Upper lobe of right lung (tissue), 1 donor: ENCODE measurements around the gene LANCL3. TPM values are rescaled to one million over a fixed set of nuclear protein-coding genes. Genes with fewer than 3 reads are reported as not detected.
"Not testable (repeated sequence)": the region's sequence is repeated elsewhere in the genome, so short reads cannot be mapped to it uniquely, and the experiment has no call there.

Experiments
- ATAC-seq: fragments of 200-7000 bp; cut with Tn5 transposase; one replicate; pipeline ENCODE4 v1.9.1; 2020; ENCODE audit warnings: mild to moderate bottlenecking, moderate library complexity
- DNase-seq: peaks from one replicate; pipeline ENCODE4 v3.0.0-alpha.2; 2020
- H3K27ac ChIP-seq: fragments of 200-600 bp; one replicate; pipeline ENCODE4 v1.8.0; 2022
- H3K27me3 ChIP-seq: fragments of 200-600 bp; one replicate; pipeline ENCODE4 v1.8.0; 2022; ENCODE audit warnings: mild to moderate bottlenecking
- H3K36me3 ChIP-seq: fragments of 200-600 bp; one replicate; pipeline ENCODE4 v1.8.0; 2022
- H3K4me1 ChIP-seq: fragments of 200-600 bp; one replicate; pipeline ENCODE4 v1.8.0; 2022
- H3K4me3 ChIP-seq: fragments of 200-600 bp; one replicate; pipeline ENCODE4 v1.8.0; 2022; ENCODE audit warnings: mild to moderate bottlenecking
- H3K9me3 ChIP-seq: fragments of 200-600 bp; one replicate; pipeline ENCODE4 v1.8.0; 2022
- intact Hi-C: fragments of 100-400 bp; cut with DNase I; formaldehyde crosslinking; loops from one replicate; pipeline ENCODE4 v1.11.0; 2022
- total RNA-seq: library from RNA; stranded (reverse); fragmentation: NEBNext Ultra II Directional; extraction: Animal tissue kit (Norgen Biotek cat#: 25700); gene quantifications from one replicate; pipeline ENCODE4 v1.2.1, GENCODE V29; 2021
- TF ChIP-seq, protein P1 (sequence below): fragments of 200-600 bp; IDR thresholded peaks from one replicate; pipeline ENCODE4 v1.8.0; 2022; ENCODE audit warnings: antibody characterized with exemption
- donor health status: DM: no; HTN: yes; CAD: no; lungs with severe emphysema.

Gene LANCL3
- total RNA-seq, 1 donor from 2014 or later, result 1.4 TPM

DNA sequence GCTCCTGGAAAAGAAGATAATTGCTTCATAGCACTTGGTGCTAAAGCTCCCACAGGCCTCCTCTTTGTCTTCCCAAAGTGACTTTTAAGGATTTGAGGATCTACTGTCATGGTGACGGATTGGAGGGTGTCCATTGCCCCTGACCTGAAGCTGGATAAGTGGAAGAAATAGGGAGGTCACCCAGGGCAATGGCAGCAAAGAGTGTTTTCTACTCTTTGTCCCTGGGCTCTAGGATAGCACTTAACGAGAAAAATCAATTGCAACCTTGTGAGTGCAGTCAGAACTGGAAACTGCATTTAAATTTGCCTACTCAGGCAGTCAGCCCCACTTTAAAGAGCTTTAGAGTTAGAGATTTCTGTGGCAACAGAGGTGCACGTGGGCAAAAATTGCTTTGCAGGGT, 70.4 kb downstream of the LANCL3 start:
- ATAC-seq (no peak), DNase-seq (no peak)
- Histone ChIP-seq H3K4me3 (no peak overlapping the region), H3K27ac (no peak overlapping the region), H3K4me1 (no peaks in the 10 kb centered on the region), H3K27me3 (no peaks in the 10 kb centered on the region), H3K36me3 (no peaks in the 10 kb centered on the region), H3K9me3 (no peaks in the 10 kb centered on the region)
- intact Hi-C loops, result no loop called here
- TF ChIP-seq, protein P1, sequence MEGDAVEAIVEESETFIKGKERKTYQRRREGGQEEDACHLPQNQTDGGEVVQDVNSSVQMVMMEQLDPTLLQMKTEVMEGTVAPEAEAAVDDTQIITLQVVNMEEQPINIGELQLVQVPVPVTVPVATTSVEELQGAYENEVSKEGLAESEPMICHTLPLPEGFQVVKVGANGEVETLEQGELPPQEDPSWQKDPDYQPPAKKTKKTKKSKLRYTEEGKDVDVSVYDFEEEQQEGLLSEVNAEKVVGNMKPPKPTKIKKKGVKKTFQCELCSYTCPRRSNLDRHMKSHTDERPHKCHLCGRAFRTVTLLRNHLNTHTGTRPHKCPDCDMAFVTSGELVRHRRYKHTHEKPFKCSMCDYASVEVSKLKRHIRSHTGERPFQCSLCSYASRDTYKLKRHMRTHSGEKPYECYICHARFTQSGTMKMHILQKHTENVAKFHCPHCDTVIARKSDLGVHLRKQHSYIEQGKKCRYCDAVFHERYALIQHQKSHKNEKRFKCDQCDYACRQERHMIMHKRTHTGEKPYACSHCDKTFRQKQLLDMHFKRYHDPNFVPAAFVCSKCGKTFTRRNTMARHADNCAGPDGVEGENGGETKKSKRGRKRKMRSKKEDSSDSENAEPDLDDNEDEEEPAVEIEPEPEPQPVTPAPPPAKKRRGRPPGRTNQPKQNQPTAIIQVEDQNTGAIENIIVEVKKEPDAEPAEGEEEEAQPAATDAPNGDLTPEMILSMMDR, result no peak

DNA sequence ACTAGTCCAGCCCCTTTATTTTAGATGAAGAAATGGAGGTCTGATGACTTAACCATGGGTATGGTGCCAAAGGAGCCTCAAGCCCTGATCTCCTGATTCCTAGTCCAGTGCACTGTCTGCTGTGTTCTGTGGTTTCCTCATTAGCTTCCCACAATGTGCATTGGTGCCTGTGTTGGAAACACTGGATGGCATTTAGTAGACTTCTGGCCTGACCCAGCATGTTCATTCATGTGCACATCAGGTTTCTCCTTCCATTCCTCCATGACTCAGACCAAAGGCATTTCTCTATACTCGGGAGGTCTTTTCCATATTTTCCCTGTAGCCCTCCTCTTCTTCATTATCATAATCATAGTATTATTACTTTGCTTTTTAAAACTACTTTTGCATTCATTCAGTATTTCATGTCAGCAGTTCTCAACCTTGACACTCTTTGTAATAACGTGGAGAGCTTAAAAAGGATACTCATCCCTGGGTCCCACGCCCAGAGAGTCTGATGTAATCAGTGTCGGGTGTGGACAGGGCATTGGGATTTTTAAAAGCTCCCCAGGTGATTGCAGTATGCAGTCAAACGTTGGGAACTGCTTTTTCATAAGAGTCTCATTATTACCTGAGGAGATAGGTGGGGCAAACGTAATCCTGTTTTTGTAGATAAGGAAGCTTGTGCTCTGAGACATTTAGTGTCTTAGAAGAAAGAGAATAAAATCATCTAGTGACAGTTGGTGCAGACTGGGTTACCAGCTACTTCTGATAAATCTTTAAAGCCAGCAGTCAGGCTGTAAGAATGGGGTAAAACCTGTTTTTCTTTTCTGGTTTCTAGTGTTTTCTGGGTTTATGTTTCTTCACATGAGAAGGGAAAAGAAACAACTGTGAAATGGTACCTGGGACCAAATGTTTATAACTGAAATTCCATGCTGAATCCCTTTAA, 73.2 kb downstream of the LANCL3 start:
- no peak overlapping the region for H3K27ac ChIP-seq
- ATAC-seq, result no peak

DNA sequence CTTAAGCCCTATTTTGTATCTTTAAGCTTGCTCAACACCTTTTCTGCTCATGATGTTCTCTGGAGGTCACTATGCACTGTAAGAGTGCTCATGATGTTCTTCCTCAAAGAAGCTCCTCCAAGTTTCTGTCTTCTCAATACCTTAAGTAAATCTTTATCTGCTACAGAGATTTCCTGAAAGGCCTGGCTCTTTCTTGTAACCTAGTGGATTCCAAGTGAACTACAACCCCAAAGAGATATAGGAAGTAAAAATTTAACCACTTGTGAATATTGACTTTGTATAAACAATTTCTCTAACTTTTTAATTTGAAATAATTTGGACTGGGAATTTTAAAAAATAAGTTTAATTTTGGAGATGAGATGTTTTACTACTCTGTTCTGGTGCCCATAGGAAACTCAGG, 74.8 kb downstream of the LANCL3 start:
- intact Hi-C loops, result no loop called here
- Histone ChIP-seq H3K4me3 (no peak overlapping the region), H3K36me3 (no peaks in the 10 kb centered on the region), H3K27me3 (no peaks in the 10 kb centered on the region), H3K27ac (no peak overlapping the region), H3K9me3 (no peaks in the 10 kb centered on the region), H3K4me1 (no peaks in the 10 kb centered on the region)
- TF ChIP-seq, protein P1, result no peak
- no peak for ATAC-seq
- no peak for DNase-seq

More for the DNA sequence above, 73.2 kb downstream of the LANCL3 start:
- Histone ChIP-seq H3K4me3 (no peak overlapping the region), H3K27me3 (no peaks in the 10 kb centered on the region), H3K36me3 (no peaks in the 10 kb centered on the region), H3K9me3 (no peaks in the 10 kb centered on the region), H3K4me1 (no peaks in the 10 kb centered on the region)
- intact Hi-C loops, result no loop called here
- DNase-seq, result no peak
- TF ChIP-seq, protein P1, result no peak

DNA sequence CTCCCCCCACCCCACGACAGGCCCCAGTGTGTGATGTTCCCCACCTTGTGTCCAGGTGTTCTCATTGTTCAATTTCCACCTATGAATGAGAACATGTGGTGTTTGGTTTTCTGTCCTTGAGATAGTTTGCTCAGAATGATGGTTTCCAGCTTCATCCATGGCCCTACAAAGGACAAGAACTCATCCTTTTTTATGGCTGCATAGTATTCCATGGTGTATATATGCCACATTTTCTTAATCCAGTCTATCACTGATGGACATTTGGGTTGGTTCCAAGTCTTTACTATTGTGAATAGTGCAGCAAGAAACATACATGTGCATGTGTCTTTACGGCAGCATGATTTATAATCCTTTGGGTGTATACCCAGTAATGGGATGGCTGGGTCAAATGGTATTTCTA, 79.4 kb downstream of the LANCL3 start:
- ATAC-seq, H3K4me3 ChIP-seq, H3K9me3 ChIP-seq, H3K27me3 ChIP-seq, DNase-seq, H3K36me3 ChIP-seq, H3K4me1 ChIP-seq, intact Hi-C loops, H3K27ac ChIP-seq: not testable (repeated sequence)

DNA sequence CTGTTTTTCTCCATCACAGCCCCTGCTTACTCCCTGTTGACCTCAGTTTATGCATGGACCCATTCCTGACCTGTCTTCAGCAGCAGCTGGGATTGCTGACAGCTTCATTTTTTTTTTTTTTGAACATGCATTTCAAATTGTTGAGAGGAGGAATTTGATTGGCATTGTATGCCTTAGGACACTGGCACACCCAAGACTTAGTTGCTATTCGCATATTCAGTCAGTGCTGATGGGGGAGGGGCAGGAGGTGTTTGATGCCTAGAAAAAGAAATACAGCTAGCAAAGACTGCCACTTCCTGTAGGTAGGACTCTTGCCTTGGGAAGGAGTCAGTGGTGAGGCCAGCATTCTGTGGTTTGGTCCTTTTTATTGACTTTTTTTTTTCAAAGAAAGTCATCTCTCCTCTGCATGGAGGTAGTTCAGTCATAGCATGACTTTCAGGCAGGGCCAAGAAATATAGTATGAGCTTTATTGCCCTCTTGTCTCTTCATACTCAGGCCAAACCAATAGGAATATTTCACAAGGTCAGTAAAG, 80.5 kb downstream of the LANCL3 start:
- Histone ChIP-seq H3K27me3 (no peaks in the 10 kb centered on the region), H3K36me3 (no peaks in the 10 kb centered on the region), H3K4me1 (no peaks in the 10 kb centered on the region), H3K9me3 (no peaks in the 10 kb centered on the region), H3K27ac (no peak overlapping the region), H3K4me3 (no peak overlapping the region)
- TF ChIP-seq, protein P1, result no peak
- intact Hi-C loops, result no loop called here
- no peak for DNase-seq
- no peak for ATAC-seq

DNA sequence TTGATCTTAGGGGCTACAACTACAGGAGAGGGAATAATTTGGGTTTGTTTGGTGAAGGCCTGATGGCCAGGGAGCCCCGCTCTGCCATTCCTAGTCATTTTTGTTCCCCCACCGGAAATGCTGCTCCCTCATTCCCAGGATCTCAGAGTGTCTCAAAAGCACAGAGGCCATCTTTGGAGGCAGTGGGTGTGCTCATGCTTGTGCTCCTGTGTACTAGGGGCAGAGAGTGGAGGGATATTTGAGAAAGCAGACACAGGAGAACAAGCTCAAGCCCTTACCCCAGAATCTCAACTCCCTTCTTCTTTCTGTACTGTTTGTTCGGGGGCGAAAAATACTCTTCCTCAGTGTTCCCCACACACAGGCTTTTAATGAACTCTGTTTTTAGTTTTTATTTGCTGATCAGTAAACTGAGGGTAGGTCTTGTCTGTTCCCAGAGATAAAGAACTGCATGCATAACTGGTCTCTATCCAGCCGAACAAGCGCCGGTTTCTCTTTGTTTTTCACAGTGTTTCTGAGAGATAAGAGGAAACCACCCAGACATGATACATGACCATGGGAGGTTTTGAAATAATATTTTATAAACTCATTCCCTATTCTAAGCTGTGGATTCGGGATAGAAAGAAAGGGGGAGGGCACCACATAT, 81.2 kb downstream of the LANCL3 start:
- H3K9me3 ChIP-seq, result no peaks in the 10 kb centered on the region
- H3K27ac ChIP-seq, result no peak overlapping the region
- no peak overlapping the region for H3K4me3 ChIP-seq
- TF ChIP-seq, protein P1, result no peak
- intact Hi-C loops, result no loop called here
- no peaks in the 10 kb centered on the region for H3K4me1 ChIP-seq
- no peaks in the 10 kb centered on the region for H3K36me3 ChIP-seq
- no peaks in the 10 kb centered on the region for H3K27me3 ChIP-seq
- DNase-seq (no peak), ATAC-seq (no peak)
